ENCODE results near the gene CDKN2AIPNL. TPM values are rescaled to one million over a fixed set of nuclear protein-coding genes. Genes with fewer than 3 reads are reported as not detected.

The CDKN2AIPNL gene
- total RNA-seq, 2 donors from 2014 or later: 51.8 to 62.0 TPM

GRCh38 chr5:134427540-134428041, 15.9 kb upstream of the CDKN2AIPNL start:
- Mint-ChIP-seq H3K4me1 (peaks cover 24% of the 10 kb centered on the region), H3K9me3 (no peaks in the 10 kb centered on the region), H3K27me3 (ENCODE audit: insufficient read depth) (no peaks in the 10 kb centered on the region), H3K27ac (peak overlapping the region; percentile 91), H3K36me3 (ENCODE audit: low read depth) (no peaks in the 10 kb centered on the region), H3K4me3 (peak overlapping the region; percentile 40)
- no peaks in the 10 kb centered on the region for H3K4me1 ChIP-seq (ENCODE audit: control insufficient read depth, insufficient read depth, low read length)
- no peak overlapping the region for H3K9ac ChIP-seq (ENCODE audit: extremely low read depth, low read length, poor library complexity, severe bottlenecking)
- H3K27ac ChIP-seq (ENCODE audit: low read depth, low read length): no peak overlapping the region
- no peak for TF ChIP-seq CTCF (conservative IDR thresholded peaks at IDR 0.05)
- H3K9me3 ChIP-seq (ENCODE audit: control insufficient read depth, low read length): no peaks in the 10 kb centered on the region
- H3K4me3 ChIP-seq (ENCODE audit: low read length): no peak overlapping the region
- WGBS, 2 experiments (ENCODE audit: insufficient coverage in 1 of 2, insufficient read length in 1 of 2): 55 to 59% methylated on average over 7 to 9 of the region's 9 CpGs
- H3K27me3 ChIP-seq (ENCODE audit: control insufficient read depth, insufficient read depth, low read length, poor library complexity, severe bottlenecking): no peaks in the 10 kb centered on the region
- DNase-seq: peak; percentile 81
- no peaks in the 10 kb centered on the region for H3K36me3 ChIP-seq (ENCODE audit: control insufficient read depth, insufficient read depth, low read length)

- no peak overlapping the region for H3K4me3 ChIP-seq (ENCODE audit: low read length)
- Mint-ChIP-seq H3K9me3 (no peaks in the 10 kb centered on the region), H3K36me3 (ENCODE audit: low read depth) (no peaks in the 10 kb centered on the region), H3K4me1 (peaks cover 22% of the 10 kb centered on the region), H3K27me3 (ENCODE audit: insufficient read depth) (no peaks in the 10 kb centered on the region), H3K4me3 (no peak overlapping the region), H3K27ac (no peak overlapping the region)
- WGBS, 2 experiments (ENCODE audit: insufficient coverage in 1 of 2, insufficient read length in 1 of 2): 89 to 90% methylated on average over 3 to 7 of the region's 7 CpGs
- H3K27me3 ChIP-seq (ENCODE audit: control insufficient read depth, insufficient read depth, low read length, poor library complexity, severe bottlenecking): no peaks in the 10 kb centered on the region
- H3K9me3 ChIP-seq (ENCODE audit: control insufficient read depth, low read length): no peaks in the 10 kb centered on the region
- no peaks in the 10 kb centered on the region for H3K36me3 ChIP-seq (ENCODE audit: control insufficient read depth, insufficient read depth, low read length)
- no peak for TF ChIP-seq CTCF (conservative IDR thresholded peaks at IDR 0.05)
- no peak for DNase-seq
- no peak overlapping the region for H3K9ac ChIP-seq (ENCODE audit: extremely low read depth, low read length, poor library complexity, severe bottlenecking)
- no peak overlapping the region for H3K27ac ChIP-seq (ENCODE audit: low read depth, low read length)
- H3K4me1 ChIP-seq (ENCODE audit: control insufficient read depth, insufficient read depth, low read length): no peaks in the 10 kb centered on the region
These were observed 14.7 kb upstream of the CDKN2AIPNL start for GRCh38 chr5:134426361-134426760.

- no peak overlapping the region for H3K27ac ChIP-seq (ENCODE audit: low read depth, low read length)
- no peaks in the 10 kb centered on the region for H3K36me3 ChIP-seq (ENCODE audit: control insufficient read depth, insufficient read depth, low read length)
- H3K27me3 ChIP-seq (ENCODE audit: control insufficient read depth, insufficient read depth, low read length, poor library complexity, severe bottlenecking): no peaks in the 10 kb centered on the region
- H3K4me1 Mint-ChIP-seq: peaks cover 8% of the 10 kb centered on the region
- H3K9ac ChIP-seq (ENCODE audit: extremely low read depth, low read length, poor library complexity, severe bottlenecking): no peak overlapping the region
- H3K9me3 ChIP-seq (ENCODE audit: control insufficient read depth, low read length): peaks cover 8% of the 10 kb centered on the region
- TF ChIP-seq CTCF (conservative IDR thresholded peaks at IDR 0.05): no peak
- no peak overlapping the region for H3K27ac Mint-ChIP-seq
- DNase-seq: no peak
- H3K4me1 ChIP-seq (ENCODE audit: control insufficient read depth, insufficient read depth, low read length): no peaks in the 10 kb centered on the region
- no peak overlapping the region for H3K4me3 Mint-ChIP-seq
- H3K4me3 ChIP-seq (ENCODE audit: low read length): no peak overlapping the region
- no peaks in the 10 kb centered on the region for H3K36me3 Mint-ChIP-seq (ENCODE audit: low read depth)
- H3K9me3 Mint-ChIP-seq: peaks cover 6% of the 10 kb centered on the region
- no peaks in the 10 kb centered on the region for H3K27me3 Mint-ChIP-seq (ENCODE audit: insufficient read depth)
- 80 to 97% methylated on average over 1 to 2 of the region's 2 CpGs for WGBS, 2 experiments (ENCODE audit: insufficient coverage in 1 of 2, insufficient read length in 1 of 2)
These were observed 11.7 kb upstream of the CDKN2AIPNL start for GRCh38 chr5:134423376-134423775.
